HG03025 (cell line): ENCODE data around the gene C1RL.
"Not testable (repeated sequence)": the region's sequence is repeated elsewhere in the genome, so short reads cannot be mapped to it uniquely, and the experiment has no call there.

ENCODE experiments used
- ATAC-seq: cut with Tn5 transposase; IDR thresholded peaks from one replicate; pipeline ENCODE4 v1.9.1; 2021; ENCODE audit warnings: mild to moderate bottlenecking, moderate library complexity; ENCODE audit not compliant: unreplicated experiment, low FRiP score

Gene C1RL

DNA sequence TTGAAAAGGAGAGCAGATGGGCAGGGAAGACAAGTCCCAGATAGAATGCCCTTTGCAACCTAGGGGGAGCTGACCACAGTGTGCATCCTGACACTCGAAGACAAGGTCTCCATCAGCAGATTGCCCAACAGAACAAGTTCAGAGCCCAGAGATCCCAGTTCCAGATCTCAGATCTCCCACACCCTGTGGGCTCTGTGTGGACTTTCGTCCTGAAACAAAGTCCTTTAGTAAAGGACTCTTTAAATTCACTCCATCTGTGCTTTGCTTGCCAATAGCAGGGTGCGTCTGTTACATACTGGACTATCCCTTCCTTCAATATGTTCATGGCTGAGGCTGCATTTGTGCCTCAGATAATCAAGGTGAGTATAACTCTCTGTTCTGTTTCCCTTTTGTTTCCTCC, 8.7 kb upstream of the C1RL start:
- ATAC-seq, result no peak

GRCh38 chr12:7116916-7117315, 7.9 kb upstream of the C1RL start:
- no peak for ATAC-seq

DNA sequence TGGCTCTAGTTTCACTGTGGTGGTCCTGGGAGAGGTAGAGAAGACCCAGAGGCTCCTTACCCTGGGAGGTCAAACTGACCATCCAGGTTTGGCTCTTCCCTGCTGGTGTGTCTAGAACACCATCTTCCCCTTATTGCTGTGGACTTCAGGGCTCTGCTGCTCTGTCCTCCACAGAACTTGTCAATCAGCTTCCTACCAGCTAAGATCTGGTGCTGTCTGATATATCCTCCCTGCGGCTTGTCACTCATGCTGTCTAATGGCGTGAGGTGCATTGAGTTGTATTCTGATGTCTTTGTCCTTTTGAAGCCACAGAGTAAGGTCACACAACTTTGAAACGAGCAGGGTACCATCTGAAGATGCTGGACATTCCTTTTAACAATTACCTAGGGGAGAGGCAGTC, 7.2 kb upstream of the C1RL start:
- no peak for ATAC-seq

GRCh38 chr12:7114851-7115250, 5.8 kb upstream of the C1RL start:
- ATAC-seq, result no peak

GRCh38 chr12:7114008-7114407, 5.0 kb upstream of the C1RL start:
- ATAC-seq, result no peak

- no peak for ATAC-seq
Observed at GRCh38 chr12:7113389-7113871, 4.4 kb upstream of the C1RL start.

GRCh38 chr12:7112041-7112440, 3.0 kb upstream of the C1RL start:
- no peak for ATAC-seq

GRCh38 chr12:7110661-7111060, 1.6 kb upstream of the C1RL start:
- no peak for ATAC-seq

DNA sequence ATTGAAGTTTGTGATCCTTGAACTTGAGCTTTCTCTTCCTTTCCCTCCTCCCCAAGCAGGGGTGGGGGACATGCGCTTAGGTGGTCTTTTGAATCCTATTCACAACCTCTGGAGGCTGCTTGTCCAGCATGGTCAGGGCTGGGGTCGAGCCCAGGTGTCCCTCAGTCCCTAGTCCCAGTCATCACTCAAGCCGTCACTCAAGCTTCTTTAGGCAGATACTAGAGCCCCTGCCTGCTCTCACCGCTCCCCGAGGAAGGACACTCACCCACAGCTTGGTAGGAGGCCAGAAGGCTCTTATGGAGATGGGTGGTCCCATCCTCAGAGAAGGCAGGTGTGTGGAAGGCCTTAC, 532 bp upstream of the C1RL start:
- ATAC-seq, result no peak

- peak; percentile 73 for ATAC-seq
Observed at GRCh38 chr12:7108003-7108795, 815 bp downstream of the C1RL start.

- ATAC-seq, result no peak
Observed at GRCh38 chr12:7107636-7108002, 1.4 kb downstream of the C1RL start.

DNA sequence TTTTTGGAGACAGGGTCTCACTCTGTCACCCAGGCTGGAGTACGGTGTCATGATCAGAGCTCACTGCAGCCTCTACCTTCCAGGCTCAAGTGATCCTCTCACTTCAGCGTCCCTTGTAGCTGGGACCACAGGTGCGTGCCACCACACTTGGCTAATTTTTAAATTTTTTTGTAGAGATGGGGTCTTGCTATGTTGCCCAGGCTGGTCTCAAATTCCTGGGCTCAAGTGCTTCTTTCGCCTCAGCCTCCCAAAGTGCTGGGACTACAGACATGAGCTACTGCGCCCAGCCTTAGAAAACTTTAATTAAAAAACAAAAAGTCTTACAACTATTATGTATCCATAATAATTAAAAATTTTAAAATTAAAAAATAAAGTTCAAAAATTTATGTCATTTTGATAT, 1.8 kb downstream of the C1RL start:
- ATAC-seq, result not testable (repeated sequence)

DNA sequence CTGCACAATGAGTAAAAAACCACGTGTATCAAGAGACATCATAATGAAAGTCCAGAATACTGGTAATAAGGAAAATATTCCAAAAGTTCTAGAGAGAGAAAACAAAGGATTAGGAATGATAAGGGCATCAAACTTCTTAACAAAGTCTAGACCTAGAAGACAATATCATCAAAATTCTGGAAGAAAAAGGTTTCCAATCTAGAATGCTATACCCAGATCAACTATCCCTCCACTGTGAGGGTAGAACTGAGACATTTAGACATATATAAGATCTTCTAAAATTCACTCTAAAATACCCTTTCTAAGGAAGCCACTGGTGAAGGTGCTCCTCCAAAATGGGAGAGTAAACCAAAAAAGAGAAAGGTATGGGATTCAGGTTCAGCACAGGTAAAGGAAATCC, 2.9 kb downstream of the C1RL start:
- no peak for ATAC-seq

DNA sequence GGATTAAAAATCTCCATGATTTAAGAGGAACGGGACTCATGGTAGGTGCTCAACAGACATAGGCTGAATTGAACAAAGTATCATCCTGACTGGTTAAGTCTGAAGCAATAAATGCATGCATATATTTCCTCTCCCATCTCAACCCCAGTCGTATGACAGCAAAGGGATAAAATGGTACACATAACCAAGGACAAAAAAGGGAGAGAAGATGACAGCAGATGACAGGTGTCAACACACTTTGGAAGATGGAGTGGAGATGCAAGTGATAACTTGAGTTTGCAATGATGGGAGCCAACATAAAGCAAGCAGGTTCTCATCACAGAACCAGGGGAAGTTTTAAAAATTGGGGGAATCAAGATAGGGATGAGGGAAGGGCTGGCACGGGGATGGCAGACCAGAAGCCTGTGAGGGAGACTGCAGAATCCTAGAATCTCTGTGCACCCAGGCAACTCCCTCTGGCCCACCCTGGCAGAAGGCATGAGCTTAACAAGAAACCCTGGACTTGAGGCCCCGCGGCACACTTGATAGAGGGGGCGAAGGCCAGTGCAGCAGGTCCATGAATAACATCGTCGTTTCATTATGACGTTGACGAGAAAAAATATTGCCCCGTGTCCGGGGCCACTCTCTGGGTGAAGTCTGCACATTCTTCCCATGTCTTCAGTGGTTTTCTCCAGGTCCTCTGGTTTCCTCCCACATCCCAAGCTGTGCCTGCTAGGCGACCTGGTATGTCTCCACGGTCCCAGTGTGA, 5.0 kb downstream of the C1RL start:
- no peak for ATAC-seq

- ATAC-seq, result no peak
Observed at GRCh38 chr12:7102582-7102981, 6.4 kb downstream of the C1RL start.

- no peak for ATAC-seq
Observed at GRCh38 chr12:7101694-7102131, 7.3 kb downstream of the C1RL start.

- no peak for ATAC-seq
Observed at GRCh38 chr12:7101047-7101693, 7.8 kb downstream of the C1RL start.

DNA sequence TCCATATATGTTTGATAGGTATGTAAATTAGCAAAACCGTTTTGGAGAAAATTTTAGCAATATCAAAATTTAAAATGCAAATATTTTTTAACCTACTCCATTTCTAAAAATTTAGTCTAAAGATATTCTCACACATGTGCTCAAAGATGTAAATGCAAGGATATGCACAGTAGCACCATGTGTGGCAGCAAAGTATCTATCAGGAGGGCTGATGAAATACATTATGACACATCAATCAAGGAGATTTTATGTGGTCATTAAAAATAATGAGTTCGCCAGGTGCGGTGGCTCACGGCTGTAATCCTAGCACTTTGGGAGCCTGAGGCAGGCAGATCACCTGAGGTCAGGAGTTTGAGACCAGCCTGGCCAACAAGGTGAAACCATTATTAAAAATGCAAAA, 8.8 kb downstream of the C1RL start:
- ATAC-seq, result no peak

- ATAC-seq, result no peak
Observed at GRCh38 chr12:7099290-7099996, 9.6 kb downstream of the C1RL start.

GRCh38 chr12:7096979-7097378, 12.0 kb downstream of the C1RL start:
- ATAC-seq, result no peak
